Activated CD8-positive, alpha-beta T cell treated with anti-CD3 and anti-CD28 coated beads for 36 hours (primary cell): ENCODE results near the gene KCTD11. TPM values are rescaled to one million over a fixed set of nuclear protein-coding genes. Genes with fewer than 3 reads are reported as not detected.
A peak's percentile ranks its signal among the peaks of the same experiment; 100 is the strongest.

Source experiments
- ATAC-seq: fragments of 200-7000 bp; cut with Tn5 transposase; one replicate; pipeline ENCODE4 v1.10.0; 2021; ENCODE audit warnings: mild to moderate bottlenecking, moderate library complexity
- CTCF ChIA-PET: fragments of 350-600 bp; sonication (Branson Sonifier 250); formaldehyde crosslinking; loops from one replicate; lab custom pipeline; 2021; ENCODE audit warnings: antibody characterized with exemption; lab: Charles Lee
- POLR2A ChIA-PET: fragments of 350-600 bp; sonication (Branson Sonifier 250); formaldehyde crosslinking; loops from one replicate; lab custom pipeline; 2021; ENCODE audit warnings: antibody characterized with exemption; lab: Charles Lee
- DNase-seq: peaks from one replicate; pipeline ENCODE4 v3.0.0-alpha.2; 2020
- H3K27ac Mint-ChIP-seq: one replicate; pipeline ENCODE4 v1.8.0; 2021; ENCODE audit warnings: mild to moderate bottlenecking, mixed read lengths
- H3K27me3 Mint-ChIP-seq: one replicate; pipeline ENCODE4 v1.8.0; 2021; ENCODE audit warnings: mixed read lengths
- H3K36me3 Mint-ChIP-seq: one replicate; pipeline ENCODE4 v1.8.0; 2021; ENCODE audit warnings: low read depth, mixed read lengths
- H3K4me1 Mint-ChIP-seq: one replicate; pipeline ENCODE4 v1.8.0; 2021; ENCODE audit warnings: low read depth, mixed read lengths
- H3K4me3 Mint-ChIP-seq: one replicate; pipeline ENCODE4 v1.8.0; 2021; ENCODE audit warnings: mild to moderate bottlenecking, moderate library complexity, mixed read lengths
- H3K9me3 Mint-ChIP-seq: one replicate; pipeline ENCODE4 v1.8.0; 2021; ENCODE audit warnings: mixed read lengths
- intact Hi-C: fragments of 100-400 bp; cut with micrococcal nuclease; formaldehyde crosslinking; loops from one replicate; pipeline ENCODE4 v1.10.0; 2022
- total RNA-seq, 2 experiments: library from RNA; stranded (reverse); gene quantifications; one replicate each; pipeline ENCODE4 v1.2.3, GENCODE V29; 2021
- TF ChIP-seq, protein P1 (sequence below): fragments of 200-600 bp; IDR thresholded peaks from one replicate; pipeline ENCODE4 v1.8.0; 2022; ENCODE audit warnings: antibody characterized with exemption, mild to moderate bottlenecking

KCTD11 gene
- total RNA-seq, 2 experiments from 2014 or later = 11.0 to 11.2 TPM

DNA sequence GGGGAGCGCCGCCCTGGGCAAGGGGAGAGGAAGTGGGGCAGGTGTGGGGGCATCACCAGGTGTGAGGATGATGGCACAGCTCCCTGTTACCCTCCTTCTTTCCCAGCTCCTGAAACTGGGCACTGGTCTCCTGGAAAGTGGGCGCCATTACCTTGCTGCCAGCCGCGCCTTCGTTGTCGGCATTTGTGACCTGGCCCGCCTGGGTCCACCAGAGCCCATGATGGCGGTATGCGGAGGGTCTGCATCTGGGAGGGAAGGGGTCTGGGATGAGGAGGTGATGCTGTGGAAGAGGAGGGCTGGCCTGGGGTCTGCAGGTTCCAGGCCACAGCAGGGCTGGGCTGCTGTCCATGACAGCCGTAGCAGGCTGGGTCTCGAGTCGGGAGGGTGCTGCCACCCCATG lies 10.1 kb upstream of the KCTD11 start:
- intact Hi-C loops = no loop called here
- no peak overlapping the region for H3K27ac Mint-ChIP-seq
- peaks cover 21% of the 10 kb centered on the region for H3K4me1 Mint-ChIP-seq
- H3K4me3 Mint-ChIP-seq = no peak overlapping the region
- H3K9me3 Mint-ChIP-seq = no peaks in the 10 kb centered on the region
- no peaks in the 10 kb centered on the region for H3K27me3 Mint-ChIP-seq
- DNase-seq = no peak
- TF ChIP-seq, protein P1, sequence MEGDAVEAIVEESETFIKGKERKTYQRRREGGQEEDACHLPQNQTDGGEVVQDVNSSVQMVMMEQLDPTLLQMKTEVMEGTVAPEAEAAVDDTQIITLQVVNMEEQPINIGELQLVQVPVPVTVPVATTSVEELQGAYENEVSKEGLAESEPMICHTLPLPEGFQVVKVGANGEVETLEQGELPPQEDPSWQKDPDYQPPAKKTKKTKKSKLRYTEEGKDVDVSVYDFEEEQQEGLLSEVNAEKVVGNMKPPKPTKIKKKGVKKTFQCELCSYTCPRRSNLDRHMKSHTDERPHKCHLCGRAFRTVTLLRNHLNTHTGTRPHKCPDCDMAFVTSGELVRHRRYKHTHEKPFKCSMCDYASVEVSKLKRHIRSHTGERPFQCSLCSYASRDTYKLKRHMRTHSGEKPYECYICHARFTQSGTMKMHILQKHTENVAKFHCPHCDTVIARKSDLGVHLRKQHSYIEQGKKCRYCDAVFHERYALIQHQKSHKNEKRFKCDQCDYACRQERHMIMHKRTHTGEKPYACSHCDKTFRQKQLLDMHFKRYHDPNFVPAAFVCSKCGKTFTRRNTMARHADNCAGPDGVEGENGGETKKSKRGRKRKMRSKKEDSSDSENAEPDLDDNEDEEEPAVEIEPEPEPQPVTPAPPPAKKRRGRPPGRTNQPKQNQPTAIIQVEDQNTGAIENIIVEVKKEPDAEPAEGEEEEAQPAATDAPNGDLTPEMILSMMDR = no peak
- no peak for ATAC-seq
- peaks cover 49% of the 10 kb centered on the region for H3K36me3 Mint-ChIP-seq
- CTCF ChIA-PET = interaction anchor here (1.0 to 6.3 kb wide), 3 partner anchors 12 to 219 kb away, joined by 3 to 50 read pairs (median 4); partner anchors contain the start of gene NEURL4
- POLR2A ChIA-PET = interaction anchor here (1.0 to 2.1 kb wide), 5 partner anchors 9 to 34 kb away, joined by 3 to 10 read pairs (median 6); partner anchors contain the start of gene NEURL4

DNA sequence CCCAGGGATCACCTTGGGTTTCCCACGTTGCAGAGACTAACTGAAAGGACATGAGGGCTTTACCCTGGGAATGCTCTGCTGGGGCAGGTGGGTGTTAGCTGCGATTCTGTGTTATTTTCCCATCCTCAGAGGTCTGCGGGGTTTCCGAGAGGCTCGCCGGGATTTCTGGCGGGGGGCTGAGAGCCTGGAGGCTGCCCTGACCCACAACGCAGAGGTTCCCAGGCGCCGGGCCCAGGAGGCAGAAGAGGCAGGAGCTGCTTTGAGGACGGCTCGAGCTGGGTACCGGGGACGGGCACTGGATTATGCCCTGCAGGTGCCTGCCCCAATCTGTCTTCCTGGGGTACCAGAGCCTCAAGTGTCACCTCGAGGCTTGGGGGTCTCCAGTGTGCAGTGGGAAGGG lies 8.7 kb upstream of the KCTD11 start:
- ChIA-PET CTCF (interaction anchor here (1.0 to 6.3 kb wide), 3 partner anchors 13 to 218 kb away, joined by 3 to 50 read pairs (median 20); partner anchors contain the start of gene TMEM95), POLR2A (interaction anchor here (0.8 to 1.8 kb wide), 5 partner anchors 8 to 240 kb away, joined by 3 to 10 read pairs (median 3); no protein-coding TSS in a partner anchor)

DNA sequence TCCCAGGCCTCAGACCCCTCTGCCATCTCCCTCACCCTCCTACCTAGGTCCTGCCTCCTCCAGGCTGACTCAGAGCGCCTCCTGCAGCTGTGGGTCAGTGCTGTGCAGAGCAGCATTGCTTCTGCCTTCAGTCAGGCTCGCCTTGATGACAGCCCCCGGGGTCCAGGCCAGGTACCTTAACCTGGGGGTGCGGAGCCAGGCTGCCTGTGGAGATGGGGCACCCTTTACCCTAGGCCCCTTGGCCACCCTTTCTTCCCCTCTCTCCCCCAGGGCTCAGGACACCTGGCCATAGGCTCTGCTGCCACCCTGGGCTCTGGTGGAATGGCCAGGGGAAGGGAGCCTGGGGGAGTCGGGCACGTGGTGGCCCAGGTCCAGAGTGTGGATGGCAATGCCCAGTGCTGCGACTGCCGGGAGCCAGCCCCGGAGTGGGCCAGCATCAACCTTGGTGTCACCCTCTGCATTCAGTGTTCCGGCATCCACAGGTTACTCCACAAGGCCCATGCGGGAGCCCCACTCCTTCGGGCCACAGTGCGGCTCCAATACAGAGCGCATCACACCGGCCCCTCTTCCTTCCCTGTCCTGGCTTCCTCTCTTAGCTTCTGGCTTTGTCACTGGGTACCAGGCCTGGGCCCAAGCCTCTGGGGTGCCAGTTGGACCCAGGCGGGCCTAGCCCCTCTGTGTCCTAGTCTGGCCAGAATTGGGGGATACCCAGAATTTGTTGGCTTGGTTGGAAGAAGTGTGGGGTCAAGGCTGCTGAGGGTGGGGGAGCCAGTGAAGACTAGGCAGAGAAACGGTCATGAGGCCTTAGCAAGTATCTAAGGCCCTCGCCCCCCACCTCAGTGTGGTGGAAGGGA lies 5.0 kb upstream of the KCTD11 start:
- no peaks in the 10 kb centered on the region for H3K9me3 Mint-ChIP-seq
- intact Hi-C loops = no loop called here
- ChIA-PET POLR2A (interaction anchor here (5.2 to 7.4 kb wide), 2 partner anchors 10 to 33 kb away, joined by 29 to 76 read pairs; partner anchors contain the start of genes ACAP1 and GPS2), CTCF (interaction anchor here (3.8 to 6.8 kb wide), 4 partner anchors 9 to 50 kb away, joined by 16 to 50 read pairs (median 34); partner anchors contain the start of genes ACAP1 and TMEM95)
- no peaks in the 10 kb centered on the region for H3K27me3 Mint-ChIP-seq
- peaks cover 48% of the 10 kb centered on the region for H3K36me3 Mint-ChIP-seq
- ATAC-seq (no peak), DNase-seq (no peak)
- peaks cover 28% of the 10 kb centered on the region for H3K4me1 Mint-ChIP-seq
- H3K27ac Mint-ChIP-seq = peak overlapping the region; percentile 34
- TF ChIP-seq, protein P1 = no peak
- H3K4me3 Mint-ChIP-seq = no peak overlapping the region

More for the DNA sequence above, 8.7 kb upstream of the KCTD11 start:
- no peak for ATAC-seq
- DNase-seq = no peak
- no peaks in the 10 kb centered on the region for H3K9me3 Mint-ChIP-seq
- peak overlapping the region; percentile 72 for H3K27ac Mint-ChIP-seq
- intact Hi-C loops = no loop called here
- peaks cover 17% of the 10 kb centered on the region for H3K4me1 Mint-ChIP-seq
- no peaks in the 10 kb centered on the region for H3K27me3 Mint-ChIP-seq
- peaks cover 44% of the 10 kb centered on the region for H3K36me3 Mint-ChIP-seq
- H3K4me3 Mint-ChIP-seq = no peak overlapping the region
- TF ChIP-seq, protein P1 = no peak

DNA sequence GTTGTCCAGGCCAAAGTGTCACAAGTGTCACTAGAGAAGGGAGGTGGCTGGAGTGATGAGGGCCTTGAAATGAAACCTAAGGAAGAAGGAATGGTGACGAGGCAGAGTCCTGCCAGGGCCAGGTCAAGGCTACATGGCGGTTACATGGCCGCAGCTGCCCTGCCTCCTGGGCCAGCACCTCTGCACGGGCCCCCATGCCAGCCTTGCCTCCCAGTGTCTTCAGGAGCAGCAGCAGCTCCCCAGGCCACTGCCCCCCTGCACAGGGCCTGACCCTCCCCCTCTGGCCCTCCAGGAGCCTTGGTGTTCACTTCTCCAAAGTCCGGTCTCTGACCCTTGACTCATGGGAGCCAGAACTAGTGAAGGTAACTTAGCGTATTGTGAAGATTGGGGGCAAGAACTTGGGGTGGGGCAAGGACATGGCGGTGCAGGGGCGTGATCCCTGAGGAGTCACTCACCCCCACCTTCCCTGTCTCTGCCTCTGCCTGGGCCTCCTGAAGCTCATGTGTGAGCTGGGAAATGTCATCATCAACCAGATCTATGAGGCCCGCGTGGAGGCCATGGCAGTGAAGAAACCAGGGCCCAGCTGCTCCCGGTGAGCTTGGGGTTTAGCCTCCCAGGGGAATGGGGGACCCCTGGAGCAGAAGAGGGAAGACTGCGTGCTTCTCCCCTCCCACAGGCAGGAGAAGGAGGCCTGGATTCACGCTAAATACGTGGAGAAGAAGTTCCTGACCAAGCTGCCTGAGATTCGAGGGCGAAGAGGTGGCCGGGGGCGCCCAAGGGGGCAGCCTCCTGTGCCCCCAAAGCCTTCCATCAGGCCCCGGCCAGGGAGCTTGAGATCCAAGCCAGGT lies 4.1 kb upstream of the KCTD11 start:
- intact Hi-C loops = no loop called here
- H3K36me3 Mint-ChIP-seq = peaks cover 55% of the 10 kb centered on the region
- no peaks in the 10 kb centered on the region for H3K9me3 Mint-ChIP-seq
- peak overlapping the region; percentile 49 for H3K27ac Mint-ChIP-seq
- ATAC-seq (no peak), DNase-seq (no peak)
- H3K4me3 Mint-ChIP-seq = no peak overlapping the region
- peaks cover 36% of the 10 kb centered on the region for H3K4me1 Mint-ChIP-seq
- ChIA-PET CTCF (interaction anchor here (0.6 to 6.8 kb wide), 9 partner anchors 8 to 213 kb away, joined by 3 to 49 read pairs (median 15); partner anchors contain the start of genes ACAP1, NEURL4, SENP3 and TMEM95), POLR2A (interaction anchor here (1.0 to 7.4 kb wide), 5 partner anchors 11 to 225 kb away, joined by 3 to 76 read pairs (median 7); partner anchors contain the start of genes ACAP1, GPS2 and NEURL4)
- H3K27me3 Mint-ChIP-seq = no peaks in the 10 kb centered on the region
- TF ChIP-seq, protein P1 = no peak
